HEK293 (cell line): ENCODE data around the gene FBXO45.
"Not testable (repeated sequence)": the region's sequence is repeated elsewhere in the genome, so short reads cannot be mapped to it uniquely, and the experiment has no call there.

Source experiments
- CTCF ChIA-PET: fragments of 350-600 bp; formaldehyde crosslinking; extraction: SDS; loops from one replicate; lab custom pipeline; 2021; ENCODE audit warnings: antibody characterized with exemption; lab: Yijun Ruan, JAX
- POLR2A ChIA-PET: fragments of 300-600 bp; formaldehyde crosslinking; extraction: SDS; loops from one replicate; lab custom pipeline; 2020; ENCODE audit warnings: antibody characterized with exemption, inconsistent platforms; lab: Yijun Ruan, JAX
- H3K27ac ChIP-seq: fragments of 200-500 bp; sonication (Bioruptor generic); 2 replicates; pipeline ENCODE4 v1.5.1; 2014; ENCODE audit warnings: low read depth, low read length, control low read depth, inconsistent platforms; ENCODE audit errors: extremely low read depth
- H3K36me3 ChIP-seq, 2 experiments: fragments of 200-500 bp in 1 of 2; sonication (Bioruptor generic) in 1 of 2; 1 replicate in 1 of 2; 2 replicates in 1 of 2; pipeline ENCODE4 v1.5.1; 2014 to 2017; ENCODE audit warnings: inconsistent platforms in 2 of 2, low read length in 2 of 2; ENCODE audit not compliant: control insufficient read depth in 2 of 2, insufficient read depth in 1 of 2
- H3K4me1 ChIP-seq: fragments of 200-500 bp; sonication (Bioruptor generic); 2 replicates; pipeline ENCODE4 v1.5.1; 2014; ENCODE audit warnings: mild to moderate bottlenecking, low read length, inconsistent platforms; ENCODE audit not compliant: control insufficient read depth, insufficient read depth
- H3K4me3 ChIP-seq: 2 replicates; pipeline ENCODE4 v1.5.1; 2011; ENCODE audit warnings: low read depth, mild to moderate bottlenecking, control low read depth, low read length, moderate library complexity
- H3K9me3 ChIP-seq: fragments of 200-500 bp; sonication (Bioruptor generic); 2 replicates; pipeline ENCODE4 v1.5.1; 2014; ENCODE audit warnings: low read depth, low read length, inconsistent platforms; ENCODE audit not compliant: control insufficient read depth, insufficient read depth
- PRDM1 ChIP-seq: fragments of 450-650 bp; formaldehyde crosslinking; IDR thresholded peaks from 2 replicates; pipeline ENCODE4; 2016; ENCODE audit warnings: missing biosample characterization, missing genetic modification characterization
- PRDM10 ChIP-seq: fragments of 450-650 bp; formaldehyde crosslinking; IDR thresholded peaks from 2 replicates; pipeline ENCODE4 v1.5.1; 2016; ENCODE audit warnings: missing biosample characterization, missing genetic modification characterization
- ZFP41 ChIP-seq: fragments of 450-650 bp; formaldehyde crosslinking; IDR thresholded peaks from 2 replicates; pipeline ENCODE4 v1.5.1; 2016; ENCODE audit warnings: missing biosample characterization, missing genetic modification characterization, borderline replicate concordance
- ZNF211 ChIP-seq: fragments of 450-650 bp; formaldehyde crosslinking; IDR thresholded peaks from 2 replicates; pipeline ENCODE4 v1.5.1; 2016; ENCODE audit warnings: low read depth, missing biosample characterization, missing genetic modification characterization
- ZNF302 ChIP-seq: fragments of 450-650 bp; formaldehyde crosslinking; IDR thresholded peaks from 2 replicates; pipeline ENCODE4 v1.5.1; 2016; ENCODE audit warnings: missing biosample characterization, missing genetic modification characterization, low read depth
- ZNF366 ChIP-seq: fragments of 450-650 bp; formaldehyde crosslinking; conservative IDR thresholded peaks from 2 replicates; pipeline ENCODE4 v1.5.1; 2016; ENCODE audit warnings: missing biosample characterization, missing genetic modification characterization
- ZNF426 ChIP-seq: fragments of 450-650 bp; formaldehyde crosslinking; IDR thresholded peaks from 2 replicates; pipeline ENCODE4 v1.5.1; 2017; ENCODE audit warnings: missing biosample characterization, missing genetic modification characterization, mild to moderate bottlenecking, inconsistent platforms, moderate library complexity
- ZNF704 ChIP-seq: fragments of 450-650 bp; formaldehyde crosslinking; IDR thresholded peaks from 2 replicates; pipeline ENCODE4 v1.5.1; 2016; ENCODE audit warnings: missing biosample characterization, missing genetic modification characterization
- ZNF792 ChIP-seq: fragments of 450-650 bp; formaldehyde crosslinking; IDR thresholded peaks from 2 replicates; pipeline ENCODE4 v1.5.1; 2016; ENCODE audit warnings: missing biosample characterization, missing genetic modification characterization
- ZNF837 ChIP-seq: fragments of 450-650 bp; formaldehyde crosslinking; IDR thresholded peaks from 2 replicates; pipeline ENCODE4 v1.5.1; 2016; ENCODE audit warnings: missing biosample characterization, missing genetic modification characterization
- ZNF843 ChIP-seq: fragments of 450-650 bp; formaldehyde crosslinking; IDR thresholded peaks from 2 replicates; pipeline ENCODE4 v1.5.1; 2016; ENCODE audit warnings: missing biosample characterization, missing genetic modification characterization
- ZSCAN23 ChIP-seq: fragments of 450-650 bp; formaldehyde crosslinking; IDR thresholded peaks from 2 replicates; pipeline ENCODE4 v1.5.1; 2016; ENCODE audit warnings: missing biosample characterization, missing genetic modification characterization
- TF ChIP-seq, protein P1 (sequence below): fragments of 450-650 bp; formaldehyde crosslinking; IDR thresholded peaks from 2 replicates; pipeline ENCODE4 v1.5.1; 2016; ENCODE audit warnings: missing biosample characterization, missing genetic modification characterization

FBXO45 gene

DNA sequence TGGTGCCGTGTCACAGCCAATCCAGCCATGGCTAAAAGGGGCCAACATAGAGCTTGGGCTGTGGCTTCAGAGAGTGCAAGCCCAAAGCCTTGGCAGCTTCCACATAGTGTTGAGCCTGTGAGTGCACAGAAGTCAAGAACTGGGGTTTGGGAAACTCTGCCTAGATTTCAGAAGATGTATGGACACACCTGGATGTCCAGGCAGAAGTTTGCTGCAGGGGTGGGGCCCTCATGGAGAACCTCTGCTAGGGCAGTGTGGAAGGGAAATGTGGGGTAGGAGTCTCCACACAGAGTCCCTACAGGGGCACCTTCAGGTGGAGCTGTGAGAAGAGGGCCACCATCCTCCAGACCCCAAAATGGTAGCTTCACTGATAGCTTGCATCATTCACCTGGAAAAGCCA is 19.1 kb upstream of the FBXO45 start:
- H3K4me1 ChIP-seq, CTCF ChIA-PET, H3K27ac ChIP-seq, H3K9me3 ChIP-seq, POLR2A ChIA-PET, H3K4me3 ChIP-seq, H3K36me3 ChIP-seq: not testable (repeated sequence)
- TF ChIP-seq, protein P1, sequence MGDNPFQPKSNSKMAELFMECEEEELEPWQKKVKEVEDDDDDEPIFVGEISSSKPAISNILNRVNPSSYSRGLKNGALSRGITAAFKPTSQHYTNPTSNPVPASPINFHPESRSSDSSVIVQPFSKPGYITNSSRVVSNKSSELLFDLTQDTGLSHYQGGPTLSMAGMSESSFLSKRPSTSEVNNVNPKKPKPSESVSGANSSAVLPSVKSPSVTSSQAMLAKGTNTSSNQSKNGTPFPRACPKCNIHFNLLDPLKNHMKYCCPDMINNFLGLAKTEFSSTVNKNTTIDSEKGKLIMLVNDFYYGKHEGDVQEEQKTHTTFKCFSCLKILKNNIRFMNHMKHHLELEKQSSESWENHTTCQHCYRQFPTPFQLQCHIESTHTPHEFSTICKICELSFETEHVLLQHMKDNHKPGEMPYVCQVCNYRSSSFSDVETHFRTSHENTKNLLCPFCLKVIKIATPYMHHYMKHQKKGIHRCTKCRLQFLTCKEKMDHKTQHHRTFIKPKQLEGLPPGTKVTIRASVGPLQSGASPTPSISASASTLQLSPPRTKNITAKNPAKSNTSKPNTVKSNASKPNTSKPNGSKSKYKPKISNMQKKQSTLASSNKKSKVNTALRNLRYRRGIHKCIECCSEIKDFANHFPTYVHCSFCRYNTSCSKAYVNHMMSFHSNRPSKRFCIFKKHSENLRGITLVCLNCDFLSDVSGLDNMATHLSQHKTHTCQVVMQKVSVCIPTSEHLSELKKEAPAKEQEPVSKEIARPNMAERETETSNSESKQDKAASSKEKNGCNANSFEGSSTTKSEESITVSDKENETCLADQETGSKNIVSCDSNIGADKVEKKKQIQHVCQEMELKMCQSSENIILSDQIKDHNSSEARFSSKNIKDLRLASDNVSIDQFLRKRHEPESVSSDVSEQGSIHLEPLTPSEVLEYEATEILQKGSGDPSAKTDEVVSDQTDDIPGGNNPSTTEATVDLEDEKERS (tag by site-specific recombination) = 0 out of 2 replicates have a peak, but pooled peaks have one; percentile 28

DNA sequence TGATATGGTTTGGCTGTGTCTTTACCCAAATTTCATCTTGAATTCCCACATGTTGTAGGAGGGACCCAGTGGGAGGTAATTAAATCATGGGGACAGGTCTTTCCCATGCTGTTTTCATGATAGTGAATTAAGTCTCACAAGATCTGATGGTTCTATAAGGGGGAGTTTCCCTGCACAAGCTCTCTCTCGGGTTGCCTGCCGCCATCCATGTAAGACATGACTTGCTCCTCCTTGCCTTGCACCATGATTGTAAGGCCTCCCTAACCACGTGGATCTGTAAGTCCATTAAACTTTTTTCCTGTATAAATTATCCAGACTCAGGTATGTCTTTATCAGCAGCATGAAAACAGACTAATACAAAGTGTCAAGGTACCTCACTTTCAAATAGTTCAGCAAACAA is 18.3 kb upstream of the FBXO45 start:
- POLR2A ChIA-PET, CTCF ChIA-PET: not testable (repeated sequence)

DNA sequence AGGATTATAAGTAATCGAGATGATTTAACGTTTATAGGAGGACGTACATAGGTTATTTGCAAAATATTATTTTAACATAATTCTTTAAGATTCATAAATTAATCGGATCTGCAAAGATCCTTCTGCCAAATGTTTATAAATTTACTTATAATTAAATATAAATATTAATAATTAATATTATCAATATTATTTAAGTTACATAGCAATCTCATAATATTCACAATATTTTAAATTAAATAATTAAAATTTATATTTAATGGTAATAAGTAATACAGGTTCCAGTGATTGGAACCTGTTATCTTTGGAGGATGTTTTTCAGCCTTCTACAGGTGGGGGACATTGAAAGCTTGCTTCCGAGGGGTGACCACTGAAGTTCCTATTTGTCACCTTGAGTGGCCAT is 16.2 kb upstream of the FBXO45 start:
- TF ChIP-seq ZNF843 (tag by site-specific recombination) (no peak), PRDM1 (tag by site-specific recombination) (no peak), ZNF366 (tag by site-specific recombination) (no peak), ZNF704 (tag by site-specific recombination) (no peak), ZSCAN23 (tag by site-specific recombination) (no peak), PRDM10 (tag by site-specific recombination) (no peak), ZNF837 (tag by site-specific recombination) (no peak), ZNF302 (no peak), ZFP41 (no peak), ZNF426 (tag by site-specific recombination) (no peak), ZNF211 (tag by site-specific recombination) (no peak), ZNF792 (tag by site-specific recombination) (no peak)
- TF ChIP-seq, all 188 proteins: peak for 0
- ChIA-PET CTCF (no interaction called here), POLR2A (no interaction called here)
- Histone ChIP-seq H3K27ac (no peak overlapping the region), H3K4me1 (no peaks in the 10 kb centered on the region), H3K9me3 (no peaks in the 10 kb centered on the region), H3K4me3 (no peak overlapping the region), H3K36me3 (peaks cover 0 to 7% of the 10 kb centered on the region in 2 experiments; a peak in 2 of 3 replicates)

More for the DNA sequence above, 18.3 kb upstream of the FBXO45 start:
- not testable (repeated sequence) for H3K4me3 ChIP-seq, H3K36me3 ChIP-seq, H3K4me1 ChIP-seq, H3K27ac ChIP-seq, H3K9me3 ChIP-seq
